ENCODE results near the gene NARS2.
"Not testable (repeated sequence)": the region's sequence is repeated elsewhere in the genome, so short reads cannot be mapped to it uniquely, and the experiment has no call there.

The NARS2 gene, protein sequence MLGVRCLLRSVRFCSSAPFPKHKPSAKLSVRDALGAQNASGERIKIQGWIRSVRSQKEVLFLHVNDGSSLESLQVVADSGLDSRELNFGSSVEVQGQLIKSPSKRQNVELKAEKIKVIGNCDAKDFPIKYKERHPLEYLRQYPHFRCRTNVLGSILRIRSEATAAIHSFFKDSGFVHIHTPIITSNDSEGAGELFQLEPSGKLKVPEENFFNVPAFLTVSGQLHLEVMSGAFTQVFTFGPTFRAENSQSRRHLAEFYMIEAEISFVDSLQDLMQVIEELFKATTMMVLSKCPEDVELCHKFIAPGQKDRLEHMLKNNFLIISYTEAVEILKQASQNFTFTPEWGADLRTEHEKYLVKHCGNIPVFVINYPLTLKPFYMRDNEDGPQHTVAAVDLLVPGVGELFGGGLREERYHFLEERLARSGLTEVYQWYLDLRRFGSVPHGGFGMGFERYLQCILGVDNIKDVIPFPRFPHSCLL

GRCh38 chr11:78574386-78575381, at the start of gene NARS2:
NARS2 (minus strand) TSS chr11:78574864; CDS start chr11:78574488, 376 bp downstream.
- DNase-seq = peak; percentile 97

DNA sequence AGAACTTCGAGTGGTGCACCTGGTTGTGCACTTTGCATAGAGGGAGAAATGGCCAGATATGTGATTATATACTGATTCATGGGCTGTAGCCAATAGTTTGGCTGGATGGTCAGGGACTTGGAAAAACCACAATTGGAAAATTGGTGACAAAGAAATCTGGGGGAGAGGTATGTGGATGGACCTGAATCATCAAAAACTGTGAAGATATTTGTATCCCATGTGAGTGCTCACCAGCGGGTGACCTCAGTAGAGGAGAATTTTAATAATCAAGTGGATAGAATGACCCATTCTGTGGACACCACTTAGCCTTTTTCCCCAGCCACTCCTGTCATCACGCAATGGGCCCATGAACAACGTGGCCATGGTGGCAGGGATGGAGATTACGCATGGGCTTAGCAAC, 48.0 kb upstream of the NARS2 start:
- DNase-seq = no peak

- no peak for DNase-seq
These were observed 45.5 kb upstream of the NARS2 start for GRCh38 chr11:78620159-78620558.

DNA sequence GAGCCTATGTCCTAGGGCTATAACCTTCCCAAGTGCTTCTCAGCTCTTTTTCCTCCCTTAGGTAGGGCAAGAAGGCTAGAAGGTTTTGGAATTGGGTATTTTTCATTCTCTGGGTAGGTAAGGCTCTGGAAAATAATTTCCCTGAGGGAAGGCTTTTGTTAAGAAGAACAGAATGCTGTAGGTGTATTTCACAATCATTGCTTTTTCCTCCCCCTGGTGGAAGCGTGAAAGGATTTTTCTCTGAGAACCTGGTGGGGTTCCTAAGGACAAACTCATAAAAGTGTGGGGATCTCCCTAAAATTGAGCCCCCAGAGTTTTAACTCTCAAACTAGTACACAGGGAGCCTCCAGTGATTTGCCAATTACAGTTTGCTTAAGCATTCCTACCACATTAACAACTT, 41.1 kb upstream of the NARS2 start:
- DNase-seq = no peak

- DNase-seq = no peak
These were observed 38.7 kb upstream of the NARS2 start for GRCh38 chr11:78613378-78613813.

GRCh38 chr11:78612721-78613377, 38.2 kb upstream of the NARS2 start:
- DNase-seq = no peak

DNA sequence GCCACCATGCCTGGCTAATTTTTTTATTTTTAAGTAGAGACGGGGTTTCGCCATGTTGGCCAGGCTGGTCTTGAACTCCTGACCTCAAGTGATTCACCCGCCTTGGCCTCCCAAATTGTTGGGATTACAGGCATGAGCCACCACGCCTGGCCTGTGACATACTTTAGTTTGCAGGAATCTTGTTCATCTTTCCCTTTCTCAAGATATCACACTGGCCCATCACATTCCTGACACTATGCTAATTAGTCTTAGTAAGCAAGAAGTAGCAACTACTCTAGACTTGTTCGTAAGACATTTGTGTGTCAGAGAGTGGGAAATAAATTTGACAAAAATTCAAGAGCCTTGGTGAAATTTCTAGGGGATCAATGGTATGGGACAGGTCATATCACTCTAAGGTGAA, 34.7 kb upstream of the NARS2 start:
- DNase-seq = not testable (repeated sequence)

- DNase-seq = no peak
These were observed 33.0 kb upstream of the NARS2 start for GRCh38 chr11:78607696-78608095.

- no peak for DNase-seq
These were observed 32.0 kb upstream of the NARS2 start for GRCh38 chr11:78606667-78607066.

DNA sequence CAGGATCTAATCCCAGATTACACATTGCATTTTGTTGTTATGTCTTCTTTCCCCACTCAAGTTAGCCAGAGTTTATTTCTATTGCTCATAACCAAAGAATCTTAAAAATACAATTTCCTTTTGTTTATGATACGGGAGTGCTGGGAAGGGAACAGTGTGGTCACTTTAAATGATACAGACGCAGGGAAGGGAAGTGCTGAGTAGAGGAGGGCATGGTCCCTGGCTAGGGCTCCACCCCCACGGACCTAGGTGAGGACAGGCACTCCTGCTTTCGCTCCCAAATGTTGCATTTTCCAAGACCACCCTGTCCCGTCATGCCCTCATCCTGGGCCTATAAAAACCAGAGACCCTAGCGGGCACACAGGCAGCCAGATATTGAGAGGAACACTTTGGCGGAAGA, 30.6 kb upstream of the NARS2 start:
- DNase-seq = no peak

GRCh38 chr11:78603792-78604191, 29.1 kb upstream of the NARS2 start:
- no peak for DNase-seq

DNA sequence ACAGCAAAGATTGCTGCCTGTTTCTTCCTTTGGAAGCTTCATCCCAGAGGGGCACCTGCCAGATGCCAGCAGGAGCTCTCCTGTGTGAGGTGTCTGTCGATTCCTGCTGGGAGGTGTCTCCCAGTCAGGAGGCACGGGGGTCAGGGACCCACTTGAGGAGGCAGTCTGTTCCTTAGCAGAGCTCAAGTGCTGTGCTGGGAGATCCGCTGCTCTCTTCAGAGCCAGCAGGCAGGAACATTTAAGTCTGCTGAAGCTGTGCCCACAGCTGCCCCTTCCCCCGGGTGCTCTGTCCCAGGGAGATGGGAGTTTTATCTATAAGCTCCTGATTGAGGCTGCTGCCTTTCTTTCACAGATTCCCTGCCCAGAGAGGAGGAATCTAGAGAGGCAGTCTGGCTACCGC, 28.1 kb upstream of the NARS2 start:
- not testable (repeated sequence) for DNase-seq

DNA sequence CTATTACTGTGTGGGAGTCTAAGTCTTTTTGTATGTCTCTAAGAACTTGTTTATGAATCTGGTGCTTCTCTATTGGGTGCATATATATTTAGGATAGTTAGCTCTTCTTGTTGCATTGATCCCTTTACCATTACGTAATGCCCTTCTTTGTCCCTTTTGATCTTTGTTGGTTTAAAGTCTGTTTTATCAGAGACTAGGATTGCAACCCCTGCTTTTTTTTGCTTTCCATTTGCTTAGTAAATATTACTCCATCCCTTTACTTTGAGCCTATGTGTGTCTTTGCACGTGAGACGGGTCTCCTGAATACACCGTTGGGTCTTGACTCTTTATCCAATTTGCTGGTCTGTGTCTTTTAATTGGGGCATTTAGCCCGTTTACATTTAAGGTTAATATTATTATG, 26.4 kb upstream of the NARS2 start:
- DNase-seq = not testable (repeated sequence)

DNA sequence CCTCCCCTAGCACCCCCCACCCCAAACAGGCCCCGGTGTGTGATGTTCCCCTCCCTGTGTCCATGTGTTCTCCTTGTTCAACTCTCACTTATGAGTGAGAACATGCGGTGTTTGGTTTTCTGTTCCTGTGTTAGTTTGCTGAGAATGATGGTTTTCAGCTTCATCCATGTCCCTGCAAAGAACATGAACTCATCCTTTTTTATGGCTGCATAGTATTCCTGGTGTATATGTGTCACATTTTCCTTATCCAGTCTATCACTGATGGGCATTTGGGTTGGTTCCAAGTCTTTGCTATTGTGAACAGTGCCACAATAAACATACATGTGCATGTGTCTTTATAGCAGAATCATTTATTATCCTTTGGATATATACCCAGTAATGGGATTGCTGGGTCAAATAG, 22.9 kb upstream of the NARS2 start:
- not testable (repeated sequence) for DNase-seq

- no peak for DNase-seq
These were observed 20.9 kb upstream of the NARS2 start for GRCh38 chr11:78595436-78596130.

DNA sequence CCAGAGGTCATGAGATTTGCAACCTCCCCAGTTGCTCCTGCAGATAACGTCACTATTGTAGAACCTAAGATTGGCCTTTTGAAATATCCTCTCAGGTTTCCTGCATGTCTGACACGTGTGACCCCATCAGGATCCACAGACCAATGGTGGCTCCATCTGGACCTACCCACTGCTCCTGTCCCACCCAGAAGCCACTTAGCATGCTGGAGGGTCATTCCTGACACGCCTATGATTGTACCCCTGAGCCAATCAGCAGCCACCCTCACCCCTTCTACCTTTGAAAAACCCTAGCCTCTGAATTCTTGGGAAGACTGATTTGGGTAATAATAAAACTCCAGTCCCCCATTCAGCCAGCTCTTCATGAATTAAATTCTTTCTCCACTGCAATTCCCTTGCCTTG, 20.1 kb upstream of the NARS2 start:
- no peak for DNase-seq

DNA sequence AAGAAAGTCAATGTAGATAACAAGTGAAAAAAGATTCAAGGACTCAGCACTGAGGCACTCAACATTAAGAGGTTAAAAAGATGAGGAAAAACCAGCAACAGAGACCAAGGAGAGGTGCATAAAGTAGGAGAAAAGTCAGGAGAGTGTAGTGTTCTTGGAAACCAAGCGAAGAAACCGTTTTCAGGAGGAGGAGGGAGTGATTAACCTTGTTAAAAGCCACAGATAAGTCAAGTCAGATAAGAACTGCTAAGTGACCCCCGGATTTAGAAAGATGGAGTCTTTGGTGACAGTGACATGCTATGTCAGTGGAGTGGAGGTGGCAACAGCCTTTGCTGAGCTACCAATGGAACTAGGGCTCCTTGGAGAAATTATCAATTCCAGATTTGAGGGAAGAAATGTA, 13.9 kb upstream of the NARS2 start:
- DNase-seq = no peak

- DNase-seq = no peak
These were observed 12.8 kb upstream of the NARS2 start for GRCh38 chr11:78587446-78587845.

- peak in 1 of 2 experiments; percentile 19 for DNase-seq
These were observed 11.9 kb upstream of the NARS2 start for GRCh38 chr11:78586452-78587046.

GRCh38 chr11:78583889-78584288, 9.2 kb upstream of the NARS2 start:
- no peak for DNase-seq

GRCh38 chr11:78577495-78577894, 2.8 kb upstream of the NARS2 start:
- no peak for DNase-seq

GRCh38 chr11:78576549-78577097, 2.0 kb upstream of the NARS2 start:
- DNase-seq = peak in 1 of 2 experiments; percentile 19
